GM20000 (cell line): ENCODE data around the gene SLFN11.
"Not testable (repeated sequence)": the region's sequence is repeated elsewhere in the genome, so short reads cannot be mapped to it uniquely, and the experiment has no call there.

Source experiments
- DNase-seq: peaks from one replicate; pipeline ENCODE4 v3.0.0; 2012; ENCODE audit warnings: low spot score
- TF ChIP-seq, protein P1 (sequence below): IDR thresholded peaks from 2 replicates; pipeline ENCODE4 v1.5.1; 2012; ENCODE audit warnings: mild to moderate bottlenecking, control low read depth; ENCODE audit errors: extremely low read depth, missing control alignments

The SLFN11 gene

DNA sequence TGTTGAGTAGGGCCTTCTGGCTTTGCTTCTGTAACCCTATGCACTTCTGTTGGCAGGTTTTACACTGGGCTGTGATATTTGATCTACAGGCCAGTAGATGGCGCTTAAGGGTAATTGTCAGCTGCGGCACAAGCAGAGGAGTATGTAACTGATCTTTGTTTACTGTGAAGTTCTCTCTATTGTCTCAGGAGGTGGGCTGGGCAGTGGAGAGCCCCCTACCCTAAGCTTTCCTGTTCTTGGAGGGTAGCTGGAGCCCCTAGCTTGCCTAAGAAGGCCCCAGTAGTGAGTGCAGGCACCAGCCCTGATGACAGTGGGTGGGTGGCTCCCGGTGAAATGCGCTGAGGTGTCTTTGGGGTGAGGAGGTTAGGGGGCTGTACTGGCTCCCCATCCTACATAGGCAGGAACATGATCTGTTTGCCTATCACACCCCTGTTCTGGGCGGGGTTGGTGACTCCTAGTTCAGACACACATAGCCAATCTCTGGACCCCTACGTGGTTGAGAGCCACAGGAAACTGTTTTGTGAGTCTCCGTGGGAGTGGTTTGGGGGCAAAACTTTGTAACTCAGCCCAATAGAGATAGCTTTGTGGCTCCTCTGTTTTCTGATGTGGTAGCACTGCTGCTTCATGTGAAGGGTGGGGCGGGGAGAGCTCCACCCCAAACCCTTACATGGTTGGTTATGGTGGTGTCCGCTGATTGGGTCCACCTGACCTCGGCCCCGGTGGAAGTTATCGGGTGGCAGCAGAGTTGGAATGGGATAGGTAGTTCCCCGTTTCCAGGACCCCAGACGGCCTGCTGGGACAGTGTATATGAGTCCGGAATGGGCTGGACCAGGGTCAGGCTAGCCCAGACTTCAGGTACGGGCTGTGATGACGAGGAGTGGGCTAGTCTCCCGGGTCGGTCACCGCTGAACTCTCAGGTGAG lies 60.4 kb downstream of the SLFN11 start:
- peak; percentile 59 for DNase-seq
- TF ChIP-seq, protein P1, sequence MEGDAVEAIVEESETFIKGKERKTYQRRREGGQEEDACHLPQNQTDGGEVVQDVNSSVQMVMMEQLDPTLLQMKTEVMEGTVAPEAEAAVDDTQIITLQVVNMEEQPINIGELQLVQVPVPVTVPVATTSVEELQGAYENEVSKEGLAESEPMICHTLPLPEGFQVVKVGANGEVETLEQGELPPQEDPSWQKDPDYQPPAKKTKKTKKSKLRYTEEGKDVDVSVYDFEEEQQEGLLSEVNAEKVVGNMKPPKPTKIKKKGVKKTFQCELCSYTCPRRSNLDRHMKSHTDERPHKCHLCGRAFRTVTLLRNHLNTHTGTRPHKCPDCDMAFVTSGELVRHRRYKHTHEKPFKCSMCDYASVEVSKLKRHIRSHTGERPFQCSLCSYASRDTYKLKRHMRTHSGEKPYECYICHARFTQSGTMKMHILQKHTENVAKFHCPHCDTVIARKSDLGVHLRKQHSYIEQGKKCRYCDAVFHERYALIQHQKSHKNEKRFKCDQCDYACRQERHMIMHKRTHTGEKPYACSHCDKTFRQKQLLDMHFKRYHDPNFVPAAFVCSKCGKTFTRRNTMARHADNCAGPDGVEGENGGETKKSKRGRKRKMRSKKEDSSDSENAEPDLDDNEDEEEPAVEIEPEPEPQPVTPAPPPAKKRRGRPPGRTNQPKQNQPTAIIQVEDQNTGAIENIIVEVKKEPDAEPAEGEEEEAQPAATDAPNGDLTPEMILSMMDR, result peak; percentile 71

DNA sequence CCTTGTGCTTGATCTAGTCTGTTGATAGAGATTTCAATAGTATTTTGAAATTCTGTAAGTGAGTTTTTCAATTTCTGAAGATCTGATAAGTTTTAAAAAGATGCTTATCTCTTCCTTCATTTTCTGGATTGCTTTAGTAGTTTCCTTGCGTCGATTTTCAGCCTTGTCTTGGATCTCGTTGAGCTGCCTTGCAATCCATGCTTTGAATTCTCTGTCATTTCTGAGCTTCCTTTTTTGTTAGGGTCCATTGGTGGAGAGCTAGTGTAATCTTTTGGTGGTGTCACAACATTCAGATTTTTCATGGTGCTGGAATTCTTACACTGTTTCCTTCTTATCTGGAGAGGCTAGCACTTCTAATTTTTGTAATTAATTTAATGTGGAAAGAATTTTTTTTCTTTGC lies 61.1 kb downstream of the SLFN11 start:
- DNase-seq, result no peak
- TF ChIP-seq, protein P1, result no peak

GRCh38 chr17:35309345-35309744 lies 64.1 kb downstream of the SLFN11 start:
- DNase-seq, result not testable (repeated sequence)
